Fibroblast of lung (primary cell): ENCODE results near the gene ZNF423.

Source experiments
- CTCF ChIP-seq, 2 donors: IDR thresholded peaks in 1 of 2; conservative IDR thresholded peaks in 1 of 2; 1 replicate in 1 of 2; 2 replicates in 1 of 2; pipeline ENCODE4 v1.5.1; 2011 to 2012; ENCODE audit warnings: low read length in 2 of 2, control low read depth in 1 of 2, inconsistent platforms in 1 of 2, low read depth in 1 of 2, mild to moderate bottlenecking in 1 of 2
- EZH2 ChIP-seq: IDR thresholded peaks from 2 replicates; pipeline ENCODE4 v1.5.1; 2012; ENCODE audit warnings: low read length, control low read depth, mild to moderate bottlenecking; ENCODE audit errors: missing control alignments

GRCh38 chr16:49484936-49485335 lies 371.0 kb downstream of the ZNF423 start:
- TF ChIP-seq CTCF (conservative IDR thresholded peaks at IDR 0.05 in 1 of 2, IDR thresholded peaks at IDR 0.05 in 1 of 2; ENCODE audit: low read depth in 1 of 2, low read length in 2 of 2) (no peak), EZH2 (no peak)
